ENCODE results near the gene NR2F1-AS1. TPM values are rescaled to one million over a fixed set of nuclear protein-coding genes. Genes with fewer than 3 reads are reported as not detected.
A peak's percentile ranks its signal among the peaks of the same experiment; 100 is the strongest.

The NR2F1-AS1 gene
- total and polyA plus RNA-seq, 2 donors (not counting 3 experiments of a cell fraction or from before 2014, with no cell fraction given) = 4.2 to 13.8 TPM

DNA sequence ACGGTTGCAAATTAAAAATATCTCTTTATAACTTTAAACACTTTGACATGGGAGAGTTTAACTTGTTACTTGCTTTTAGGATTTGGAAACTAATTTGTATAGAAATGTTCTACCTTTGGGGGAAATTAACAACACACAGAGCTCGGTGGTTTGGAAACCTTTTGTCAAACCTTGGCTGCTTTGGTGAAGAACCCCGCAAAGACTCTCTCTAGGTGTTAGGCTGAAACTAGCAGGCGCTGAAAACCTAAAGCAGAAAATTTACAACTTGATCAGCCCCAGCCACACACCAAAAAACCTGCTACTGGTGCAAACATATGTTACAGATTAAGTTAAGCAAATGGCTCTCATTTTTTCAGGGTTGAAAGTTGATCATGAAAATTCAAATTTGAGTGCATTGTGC lies 27.8 kb upstream of the NR2F1-AS1 start:
- H3K9ac ChIP-seq (replicated peaks; ENCODE audit: extremely low read depth, insufficient read depth, low read length) = no peak overlapping the region
- peaks cover 6% of the 10 kb centered on the region for H3K4me1 ChIP-seq (ENCODE audit: control insufficient read depth, extremely low read depth, insufficient read depth, low read length)
- peaks cover 76 to 98% of the 10 kb centered on the region in 2 experiments for H3K27me3 ChIP-seq (ENCODE audit: control insufficient read depth in 2 of 2, insufficient read depth in 2 of 2, low read length in 2 of 2)
- intact Hi-C loops (cut with micrococcal nuclease) = loop anchor here (2.0 to 5.0 kb wide), 3 partner anchors 24 to 308 kb away; no protein-coding TSS in a partner anchor
- H3K79me2 ChIP-seq (ENCODE audit: control insufficient read depth, insufficient read depth, low read length) = no peaks in the 10 kb centered on the region
- H3K9me3 ChIP-seq (replicated peaks; ENCODE audit: control insufficient read depth, insufficient read depth, low read length) = no peaks in the 10 kb centered on the region
- no peak overlapping the region for H3K4me3 ChIP-seq (replicated peaks in 1 of 3; ENCODE audit: insufficient read depth in 1 of 3, low read depth in 1 of 3, low read length in 3 of 3)
- no peaks in the 10 kb centered on the region for H3K36me3 ChIP-seq (ENCODE audit: control insufficient read depth in 2 of 2, extremely low read depth in 1 of 2, insufficient read depth in 2 of 2, low read length in 2 of 2)
- DNase-seq (ENCODE audit: low read depth, low spot score) (no peak), FAIRE-seq (no peak)
- ChIA-PET CTCF (interaction anchor here (0.5 to 2.8 kb wide), 6 partner anchors 9 to 699 kb away, joined by 3 to 15 read pairs (median 8); no protein-coding TSS in a partner anchor), POLR2A (no interaction called here)
- peaks cover 9% of the 10 kb centered on the region for H4K20me1 ChIP-seq (replicated peaks; ENCODE audit: control insufficient read depth, extremely low read depth, insufficient read depth, low read length)
- dilution Hi-C loops (cut with MboI; ENCODE audit: extremely low pct_ligation_motif_present, low sequenced_read_pairs) = no loop called here
- no peak overlapping the region for H2AFZ ChIP-seq (ENCODE audit: low read depth, low read length)
- H3K4me2 ChIP-seq (ENCODE audit: insufficient read depth, low read length) = no peak overlapping the region
- BruUV-seq (replicated peaks) = no TSS peak
- TF ChIP-seq GATA2 (IDR thresholded peaks at IDR 0.05; ENCODE audit: insufficient read depth, insufficient read length, low read depth, low read length) (no peak), EZH2 (IDR thresholded peaks at IDR 0.05; ENCODE audit: borderline replicate concordance, low read depth, low read length, severe bottlenecking) (peak; percentile 38), FOS (IDR thresholded peaks at IDR 0.05; ENCODE audit: borderline replicate concordance, insufficient read depth, low read length) (no peak), MAX (IDR thresholded peaks at IDR 0.05; ENCODE audit: insufficient read depth, insufficient read length) (no peak)
- no peak overlapping the region for H3K27ac ChIP-seq (ENCODE audit: insufficient read depth, low read depth, low read length)
- no peaks in the 10 kb centered on the region for H3K9me1 ChIP-seq (replicated peaks; ENCODE audit: control insufficient read depth, extremely low read depth, insufficient read depth, low read length)

DNA sequence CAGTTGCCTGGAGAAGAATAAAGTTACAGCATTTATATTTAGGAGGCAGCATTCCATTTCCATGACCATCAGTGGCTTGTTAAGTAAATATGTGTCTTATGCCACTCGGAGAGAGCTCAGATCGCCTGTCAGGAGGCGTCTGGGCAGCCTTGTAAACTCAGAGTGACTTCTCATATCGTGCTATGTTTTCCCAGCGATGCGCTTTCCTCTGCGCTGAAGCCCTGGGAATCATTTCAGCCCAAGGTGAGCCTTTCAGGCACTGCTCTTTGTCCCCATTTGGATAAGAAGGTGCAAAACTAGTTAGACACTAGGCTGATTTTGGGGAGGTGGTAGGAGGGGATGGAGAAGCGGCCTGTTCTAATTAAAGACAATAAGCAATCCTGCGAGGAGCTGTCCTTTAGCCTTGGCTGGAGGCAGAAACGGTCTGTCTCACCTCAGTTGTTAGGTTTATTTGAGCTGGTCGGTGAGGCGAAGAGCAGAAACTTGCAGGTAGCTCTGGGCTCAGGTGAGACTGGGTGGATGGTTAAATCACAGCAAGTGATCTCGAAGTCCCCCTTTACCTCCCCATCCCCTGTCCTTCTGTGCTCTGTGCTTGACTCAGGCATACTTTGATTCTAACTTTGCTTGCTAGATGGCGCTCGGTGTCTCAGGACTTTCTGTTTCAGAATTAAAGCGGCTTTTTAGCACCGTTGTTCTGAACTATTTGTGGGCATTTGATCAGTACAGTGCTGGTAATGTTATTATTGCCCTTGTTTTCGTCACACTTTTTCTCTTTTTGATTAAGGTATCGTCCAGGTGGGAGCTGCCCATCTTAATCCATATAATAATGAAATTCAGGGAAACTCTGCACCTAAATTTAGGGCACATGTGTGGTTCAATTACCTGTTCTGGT lies 26.6 kb upstream of the NR2F1-AS1 start:
- peak; percentile 74 for DNase-seq (ENCODE audit: low read depth, low spot score)
- BruUV-seq (replicated peaks) = no TSS peak

More for the DNA sequence above, 26.6 kb upstream of the NR2F1-AS1 start:
- Histone ChIP-seq H2AFZ (ENCODE audit: low read depth, low read length) (no peak overlapping the region), H4K20me1 (replicated peaks; ENCODE audit: control insufficient read depth, extremely low read depth, insufficient read depth, low read length) (peaks cover 9% of the 10 kb centered on the region), H3K4me2 (ENCODE audit: insufficient read depth, low read length) (peak overlapping the region; percentile 15), H3K9me3 (replicated peaks; ENCODE audit: control insufficient read depth, insufficient read depth, low read length) (no peaks in the 10 kb centered on the region), H3K27me3 (ENCODE audit: control insufficient read depth in 2 of 2, insufficient read depth in 2 of 2, low read length in 2 of 2) (peaks cover 71 to 98% of the 10 kb centered on the region in 2 experiments), H3K27ac (ENCODE audit: insufficient read depth, low read depth, low read length) (no peak overlapping the region), H3K36me3 (ENCODE audit: control insufficient read depth in 2 of 2, extremely low read depth in 1 of 2, insufficient read depth in 2 of 2, low read length in 2 of 2) (no peaks in the 10 kb centered on the region), H3K4me1 (ENCODE audit: control insufficient read depth, extremely low read depth, insufficient read depth, low read length) (peaks cover 6% of the 10 kb centered on the region), H3K9me1 (replicated peaks; ENCODE audit: control insufficient read depth, extremely low read depth, insufficient read depth, low read length) (no peaks in the 10 kb centered on the region), H3K79me2 (ENCODE audit: control insufficient read depth, insufficient read depth, low read length) (no peaks in the 10 kb centered on the region), H3K9ac (replicated peaks; ENCODE audit: extremely low read depth, insufficient read depth, low read length) (no peak overlapping the region), H3K4me3 (replicated peaks in 1 of 3; ENCODE audit: insufficient read depth in 1 of 3, low read depth in 1 of 3, low read length in 3 of 3) (no peak overlapping the region)
- ChIA-PET CTCF (interaction anchor here (0.7 to 3.4 kb wide), 24 partner anchors 10 to 1243 kb away, joined by 3 to 80 read pairs (median 4); partner anchors contain the start of gene NR2F1), POLR2A (interaction anchor here (1.5 kb wide), 1 partner anchor 25 kb away, joined by 4 read pairs; the partner anchor contains the start of gene NR2F1)
- intact Hi-C loops (cut with micrococcal nuclease) = loop anchor here (1.0 to 5.0 kb wide), 4 partner anchors 23 to 310 kb away; no protein-coding TSS in a partner anchor
- TF ChIP-seq CTCF (IDR thresholded peaks at IDR 0.05; ENCODE audit: extremely low read depth in 1 of 2, insufficient read depth in 1 of 2, low read depth in 1 of 2, low read length in 2 of 2) (peak; percentile 28 to 59), MYC (IDR thresholded peaks at IDR 0.05; ENCODE audit: low read depth, low read length) (no peak), POLR2A (IDR thresholded peaks at IDR 0.05; ENCODE audit: low read depth, low read length) (no peak), POLR2AphosphoS5 (IDR thresholded peaks at IDR 0.05; ENCODE audit: insufficient read depth, low read depth, low read length) (no peak)
- peak; percentile 76 for FAIRE-seq
- dilution Hi-C loops (cut with MboI; ENCODE audit: extremely low pct_ligation_motif_present, low sequenced_read_pairs) = no loop called here
